MG63 (cell line): ENCODE results near the gene OR51G2. TPM values are rescaled to one million over a fixed set of nuclear protein-coding genes. Genes with fewer than 3 reads are reported as not detected.
"Not testable (repeated sequence)": the region's sequence is repeated elsewhere in the genome, so short reads cannot be mapped to it uniquely, and the experiment has no call there.

Experiments used
- DNase-seq: peaks from one replicate; pipeline ENCODE4 v3.0.0-alpha.2; 2020
- H3K27me3 ChIP-seq: fragments of 250-450 bp; sonication (Bioruptor Pico); 2 replicates; pipeline ENCODE4 v1.5.1; 2020; ENCODE audit warnings: mild to moderate bottlenecking, moderate library complexity
- H3K36me3 ChIP-seq: fragments of 250-450 bp; sonication (Bioruptor Pico); 2 replicates; pipeline ENCODE4 v1.5.1; 2020; ENCODE audit warnings: mild to moderate bottlenecking, moderate library complexity
- H3K4me3 ChIP-seq: fragments of 250-450 bp; sonication (Bioruptor Pico); 2 replicates; pipeline ENCODE4 v1.5.1; 2020; ENCODE audit warnings: mild to moderate bottlenecking, moderate library complexity
- H3K9me3 ChIP-seq: fragments of 250-450 bp; sonication (Bioruptor Pico); 2 replicates; pipeline ENCODE4 v1.5.1; 2020; ENCODE audit warnings: mild to moderate bottlenecking, moderate library complexity
- total RNA-seq: library from RNA; depleted of rRNA; stranded (reverse); fragments of >200 nt; shearing (Covaris generic); gene quantifications from 2 replicates; pipeline ENCODE4 v1.2.3, GENCODE V29; 2014; ENCODE audit warnings: low replicate concordance; rRNA removed

The OR51G2 gene, protein sequence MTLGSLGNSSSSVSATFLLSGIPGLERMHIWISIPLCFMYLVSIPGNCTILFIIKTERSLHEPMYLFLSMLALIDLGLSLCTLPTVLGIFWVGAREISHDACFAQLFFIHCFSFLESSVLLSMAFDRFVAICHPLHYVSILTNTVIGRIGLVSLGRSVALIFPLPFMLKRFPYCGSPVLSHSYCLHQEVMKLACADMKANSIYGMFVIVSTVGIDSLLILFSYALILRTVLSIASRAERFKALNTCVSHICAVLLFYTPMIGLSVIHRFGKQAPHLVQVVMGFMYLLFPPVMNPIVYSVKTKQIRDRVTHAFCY
- not detected in 2 replicates for total RNA-seq

DNA sequence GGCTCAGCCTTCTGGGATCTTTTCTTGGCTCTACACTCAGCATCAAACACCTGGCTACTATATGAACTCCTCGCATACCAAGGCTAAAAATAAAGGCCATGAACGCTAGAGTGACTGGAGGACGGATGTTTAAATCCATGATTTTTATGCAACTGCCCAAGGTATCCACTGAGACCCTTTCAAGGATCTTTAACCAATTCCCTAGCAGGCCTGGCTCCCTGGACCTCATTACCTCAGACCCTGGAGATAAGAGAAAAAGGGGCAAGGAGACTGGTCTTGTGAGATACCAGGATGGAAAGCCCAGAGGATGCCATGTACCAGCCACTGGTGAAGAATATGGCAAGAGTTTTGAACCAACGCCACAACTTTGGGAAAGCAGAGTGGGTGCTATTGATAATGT lies at the start of gene OR51G2:
TSS of gene OR51G2 (minus strand) at position 101 of the 400 bp plus-strand sequence. CDS start 3,687 bp downstream, outside the sequence.
- H3K27me3 ChIP-seq = no peaks in the 10 kb centered on the region
- no peaks in the 10 kb centered on the region for H3K9me3 ChIP-seq
- no peaks in the 10 kb centered on the region for H3K36me3 ChIP-seq
- DNase-seq = no peak
- no peak within 1 kb of the TSS for H3K4me3 ChIP-seq

DNA sequence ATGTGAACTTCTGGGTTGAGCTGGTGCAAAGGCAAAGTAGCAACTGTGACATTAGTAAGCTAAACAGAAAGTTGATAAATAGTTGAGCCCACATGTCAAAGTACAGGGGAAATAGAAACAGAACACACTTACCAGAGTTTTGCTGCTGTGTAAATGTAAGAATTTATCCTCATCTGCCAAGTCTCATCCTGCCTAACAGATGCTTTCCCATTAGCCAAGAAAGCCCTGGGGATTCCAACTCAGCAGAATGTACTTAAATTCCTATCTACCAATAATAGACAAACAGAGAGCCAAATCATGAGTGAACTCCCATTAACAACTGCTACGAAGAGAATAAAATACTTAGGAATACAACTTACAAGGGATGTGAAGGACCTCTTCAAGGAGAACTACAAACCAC lies 43.7 kb upstream of the OR51G2 start:
- no peaks in the 10 kb centered on the region for H3K36me3 ChIP-seq
- peak; percentile 2 for DNase-seq
- H3K4me3 ChIP-seq = no peak overlapping the region
- peaks cover 8% of the 10 kb centered on the region for H3K9me3 ChIP-seq
- no peaks in the 10 kb centered on the region for H3K27me3 ChIP-seq

DNA sequence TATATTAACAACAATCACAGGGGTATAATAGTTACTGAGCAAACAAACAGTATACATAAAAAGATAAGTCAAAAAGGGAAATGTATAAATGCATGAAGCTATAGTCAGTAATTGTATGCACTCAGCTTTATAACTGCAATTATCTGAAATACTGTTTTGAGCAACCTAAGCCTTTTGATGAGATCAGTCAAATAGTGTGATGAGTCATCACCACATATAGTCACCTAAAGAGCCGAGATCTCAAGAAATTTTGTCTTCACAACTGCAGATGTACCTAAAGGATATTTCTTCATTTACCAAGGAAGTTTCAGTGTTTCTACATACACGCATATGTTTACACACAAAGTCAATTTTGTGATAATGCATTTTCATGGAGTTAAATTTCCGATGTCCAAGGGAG lies 41.7 kb upstream of the OR51G2 start:
- no peak for DNase-seq
- Histone ChIP-seq H3K27me3 (no peaks in the 10 kb centered on the region), H3K9me3 (peaks cover 8% of the 10 kb centered on the region), H3K36me3 (no peaks in the 10 kb centered on the region), H3K4me3 (no peak overlapping the region)

DNA sequence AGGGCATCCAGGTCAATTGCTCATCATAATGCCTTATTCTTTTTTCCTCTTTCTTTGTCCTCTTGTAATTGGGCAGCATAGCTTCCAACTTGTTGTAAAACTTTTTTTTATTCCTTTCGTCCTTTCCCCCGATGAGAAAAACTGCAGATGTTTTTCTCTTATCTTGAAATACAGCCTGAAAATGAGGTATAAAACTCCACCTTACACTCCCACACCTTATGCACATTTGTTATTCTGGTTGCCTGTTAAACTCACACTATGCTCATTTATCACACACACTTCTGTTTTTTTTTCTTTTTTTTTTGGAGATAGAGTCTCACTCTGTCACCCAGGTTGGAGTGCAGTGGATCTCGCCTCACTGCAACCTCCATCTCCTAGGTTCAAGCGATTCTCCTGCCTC lies 38.2 kb upstream of the OR51G2 start:
- H3K4me3 ChIP-seq = no peak overlapping the region
- DNase-seq = no peak
- H3K36me3 ChIP-seq = no peaks in the 10 kb centered on the region
- no peaks in the 10 kb centered on the region for H3K27me3 ChIP-seq
- H3K9me3 ChIP-seq = no peaks in the 10 kb centered on the region

DNA sequence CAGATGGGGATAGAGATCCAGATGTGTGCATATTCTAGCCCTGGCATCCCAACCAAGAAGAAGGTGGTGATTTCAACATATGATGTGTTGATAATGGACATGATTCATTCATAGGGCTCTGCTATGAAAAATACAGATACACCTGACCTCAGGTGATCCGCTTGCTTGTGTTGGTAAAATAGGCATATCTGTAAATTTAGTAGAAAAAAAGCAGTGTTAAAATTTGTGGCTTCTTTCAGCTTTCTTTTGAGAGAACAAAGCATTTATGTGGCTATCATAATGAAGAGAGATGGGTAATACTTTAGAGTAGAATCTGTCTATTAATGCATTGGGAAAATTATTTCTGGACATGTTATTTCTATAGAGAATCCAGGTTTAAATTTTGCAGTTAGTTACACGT lies 36.5 kb upstream of the OR51G2 start, which contains the start of gene OR51A2:
TSS of gene OR51A2 (minus strand) at position 101 of the 400 bp plus-strand sequence. CDS start at position 101, 0 bp downstream.
- H3K9me3 ChIP-seq, DNase-seq, H3K4me3 ChIP-seq, H3K36me3 ChIP-seq, H3K27me3 ChIP-seq: not testable (repeated sequence)

DNA sequence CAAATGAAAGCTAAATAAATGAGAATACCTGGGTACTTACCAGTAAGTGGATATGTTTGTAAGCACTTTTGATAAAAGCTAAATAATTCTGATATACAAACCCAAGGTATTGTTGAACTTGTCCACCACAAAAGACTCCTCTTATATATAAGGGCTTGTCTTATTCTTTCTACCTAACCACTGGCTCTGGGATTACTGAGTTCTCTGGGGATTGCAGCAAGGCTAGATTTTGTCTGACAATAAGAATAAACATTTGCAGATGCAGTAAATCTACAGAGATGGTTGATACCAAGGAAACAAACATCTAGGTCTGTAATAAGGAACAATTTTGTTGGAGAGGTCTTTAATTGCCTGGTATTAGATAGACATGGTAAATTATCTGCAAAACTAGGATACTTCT lies 28.4 kb upstream of the OR51G2 start, which contains the start of gene OR51A4:
TSS of gene OR51A4 (minus strand) at position 101 of the 400 bp plus-strand sequence. CDS start 505 bp downstream, outside the sequence.
- no peaks in the 10 kb centered on the region for H3K9me3 ChIP-seq
- no peak within 1 kb of the TSS for H3K4me3 ChIP-seq
- H3K27me3 ChIP-seq = no peaks in the 10 kb centered on the region
- H3K36me3 ChIP-seq = no peaks in the 10 kb centered on the region
- DNase-seq = no peak

DNA sequence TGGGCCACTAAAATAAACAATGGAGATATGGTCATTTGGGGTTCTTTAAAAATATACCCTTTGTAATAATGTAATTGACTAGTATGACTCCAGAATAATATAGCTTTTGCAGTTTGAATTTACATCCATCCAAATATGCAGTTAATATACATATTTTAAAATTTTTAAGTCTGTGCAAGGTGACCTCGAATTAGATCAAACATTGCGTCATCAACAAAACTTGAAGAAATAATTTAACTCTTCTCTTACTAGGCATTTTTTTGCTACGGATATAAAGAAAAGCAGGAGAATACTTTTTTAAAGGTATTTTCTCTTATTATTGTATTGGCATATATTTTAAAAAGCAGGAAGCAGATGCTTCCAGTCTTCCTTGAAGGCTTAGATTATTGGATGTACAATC lies 17.6 kb upstream of the OR51G2 start:
- no peak for DNase-seq
- Histone ChIP-seq H3K27me3 (no peaks in the 10 kb centered on the region), H3K4me3 (no peak overlapping the region), H3K9me3 (no peaks in the 10 kb centered on the region), H3K36me3 (no peaks in the 10 kb centered on the region)

DNA sequence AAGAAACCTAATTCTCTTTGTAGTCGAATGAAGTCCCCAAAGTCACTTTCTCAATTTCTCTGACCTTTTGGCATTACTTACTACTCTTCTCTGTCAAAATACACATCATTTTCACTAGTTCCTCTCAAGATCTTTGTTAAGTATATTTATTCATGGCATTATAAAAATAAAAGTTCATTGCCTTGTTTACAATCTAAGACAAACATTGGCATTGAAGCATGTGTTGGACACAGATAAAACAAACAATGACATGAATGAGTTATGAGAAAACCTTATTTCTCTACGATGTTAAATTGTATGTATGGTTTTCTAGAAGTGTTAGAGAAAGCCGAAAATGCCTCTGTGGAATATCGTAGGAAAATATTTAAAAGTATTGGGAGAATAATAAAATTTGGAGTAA lies 13.6 kb upstream of the OR51G2 start:
- no peak for DNase-seq
- Histone ChIP-seq H3K9me3 (no peaks in the 10 kb centered on the region), H3K36me3 (no peaks in the 10 kb centered on the region), H3K4me3 (no peak overlapping the region), H3K27me3 (no peaks in the 10 kb centered on the region)

DNA sequence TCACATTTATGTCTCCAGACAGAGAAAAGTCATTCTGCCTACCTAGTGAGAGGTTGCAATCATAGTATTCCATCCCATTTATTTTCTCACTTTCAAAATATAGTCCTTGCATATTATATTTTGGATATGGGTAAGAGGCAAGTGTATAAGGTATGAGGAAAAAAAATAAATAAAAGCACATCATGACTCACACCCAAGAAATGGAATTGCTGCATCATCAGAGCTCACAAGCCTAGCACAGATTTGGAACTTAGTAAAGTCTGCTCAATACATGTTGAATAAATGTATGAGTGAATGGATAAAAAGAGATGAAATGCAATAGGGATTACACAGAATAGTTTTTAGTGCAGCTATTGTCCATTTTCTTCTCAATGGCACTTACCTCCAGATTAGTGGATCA lies 7.5 kb upstream of the OR51G2 start:
- H3K4me3 ChIP-seq = no peak overlapping the region
- no peak for DNase-seq
- H3K9me3 ChIP-seq = no peaks in the 10 kb centered on the region
- no peaks in the 10 kb centered on the region for H3K36me3 ChIP-seq
- H3K27me3 ChIP-seq = no peaks in the 10 kb centered on the region

DNA sequence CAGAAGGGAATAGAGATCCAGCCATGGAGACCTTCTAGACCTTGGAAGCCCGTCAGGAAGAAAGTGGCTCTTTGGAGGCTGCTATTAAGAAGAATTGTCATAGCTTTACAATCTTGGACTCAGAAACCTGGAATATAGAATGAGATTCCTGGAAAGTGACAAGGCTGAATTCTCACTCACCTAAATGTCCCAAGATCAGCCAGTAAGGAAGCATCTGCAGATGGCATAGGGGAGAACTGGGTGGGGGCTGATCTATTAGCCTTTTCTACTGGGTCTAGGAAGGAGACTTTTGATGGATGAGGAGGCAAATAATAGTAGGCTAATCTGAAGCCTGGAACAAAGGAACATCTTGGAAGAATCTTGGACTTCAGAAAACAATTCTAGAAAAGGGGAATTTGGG lies 5.1 kb upstream of the OR51G2 start, which contains the start of gene OR51G1:
TSS of gene OR51G1 (minus strand) at position 101 of the 400 bp plus-strand sequence. CDS start at position 101, 0 bp downstream.
- no peaks in the 10 kb centered on the region for H3K9me3 ChIP-seq
- H3K4me3 ChIP-seq = no peak within 1 kb of the TSS
- no peak for DNase-seq
- H3K27me3 ChIP-seq = no peaks in the 10 kb centered on the region
- H3K36me3 ChIP-seq = no peaks in the 10 kb centered on the region

DNA sequence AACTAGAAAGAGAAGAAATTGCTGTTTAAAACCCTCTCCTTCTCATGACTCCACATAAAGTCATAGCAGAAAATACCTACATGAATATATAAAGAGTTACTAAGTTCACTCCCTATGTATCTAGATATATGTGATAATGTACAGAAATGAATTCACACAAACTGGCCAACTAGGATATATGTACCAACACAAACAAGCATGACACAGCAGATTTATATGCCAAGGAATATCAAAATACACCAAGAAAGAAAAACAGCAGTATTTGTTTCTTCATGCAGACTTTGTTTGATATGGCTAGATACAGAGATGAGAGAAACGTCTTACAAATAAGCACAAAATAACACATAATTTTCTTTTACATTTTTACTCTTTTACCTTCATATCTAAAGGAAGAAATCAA lies 3.2 kb upstream of the OR51G2 start:
- Histone ChIP-seq H3K9me3 (no peaks in the 10 kb centered on the region), H3K4me3 (no peak overlapping the region), H3K36me3 (no peaks in the 10 kb centered on the region), H3K27me3 (no peaks in the 10 kb centered on the region)
- DNase-seq = no peak

DNA sequence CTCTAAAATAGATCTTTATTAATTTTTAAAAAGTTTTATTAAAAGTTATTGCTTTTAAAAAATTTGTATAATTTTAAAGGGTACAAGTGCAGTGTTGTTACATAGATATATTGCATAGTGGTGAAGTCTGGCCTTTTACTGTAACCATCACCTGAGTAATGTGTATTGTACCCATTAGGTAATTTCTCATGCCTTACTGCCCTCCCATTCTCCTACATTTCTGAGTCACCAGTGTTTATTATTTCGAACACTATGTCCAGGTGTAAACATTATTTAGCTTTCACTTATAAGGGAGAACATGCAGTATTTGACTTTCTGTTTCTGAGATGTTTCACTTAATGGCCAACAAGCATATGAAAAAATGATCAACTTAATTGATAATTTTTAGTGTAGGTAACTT lies 2.6 kb upstream of the OR51G2 start:
- H3K36me3 ChIP-seq = no peaks in the 10 kb centered on the region
- DNase-seq = no peak
- H3K27me3 ChIP-seq = no peaks in the 10 kb centered on the region
- H3K4me3 ChIP-seq = no peak overlapping the region
- no peaks in the 10 kb centered on the region for H3K9me3 ChIP-seq

DNA sequence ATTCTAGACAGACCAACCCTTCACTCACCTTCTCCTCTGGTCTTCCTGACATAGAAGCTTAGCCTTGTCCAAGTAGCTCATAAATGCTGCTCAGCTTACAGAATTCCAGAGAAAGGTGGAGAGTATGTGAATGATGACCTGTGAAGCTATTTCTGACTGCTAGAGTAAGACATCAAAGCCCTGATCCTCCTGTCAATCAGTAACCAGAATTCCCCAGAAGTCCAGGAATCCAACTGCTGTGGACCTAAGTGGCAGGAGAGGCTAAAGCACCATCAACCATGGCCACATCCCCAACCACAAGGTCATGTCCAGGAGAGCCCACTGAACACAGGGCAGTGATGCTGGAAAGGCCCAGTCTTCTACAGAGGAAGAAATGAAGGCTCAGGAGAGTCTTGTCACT lies 2.6 kb downstream of the OR51G2 start:
- H3K9me3 ChIP-seq = no peaks in the 10 kb centered on the region
- no peak overlapping the region for H3K4me3 ChIP-seq
- no peaks in the 10 kb centered on the region for H3K27me3 ChIP-seq
- no peaks in the 10 kb centered on the region for H3K36me3 ChIP-seq
- DNase-seq = no peak

DNA sequence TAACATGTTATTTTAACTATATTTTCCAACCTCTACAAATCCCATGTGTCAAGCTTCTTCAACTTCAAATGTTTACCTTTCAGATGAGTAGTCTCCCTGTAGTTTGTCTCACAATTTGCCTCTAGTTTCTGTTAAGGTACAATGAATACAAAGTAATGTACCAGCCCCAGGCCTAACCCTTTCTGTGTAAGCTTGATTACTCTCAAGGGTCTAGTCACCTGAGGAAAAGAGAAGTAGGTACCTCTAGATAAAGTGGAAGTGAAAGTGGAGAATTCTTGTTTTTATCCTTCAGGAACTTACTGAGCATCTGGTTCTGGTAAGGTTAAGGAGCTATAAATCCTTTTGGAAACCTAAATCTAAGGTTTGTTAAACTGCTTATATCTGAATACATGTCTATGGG lies 15.7 kb downstream of the OR51G2 start, which contains the start of gene OR51A7:
TSS of gene OR51A7 (plus strand) at position 300 of the 400 bp plus-strand sequence. CDS start 3,587 bp downstream, outside the sequence.
- no peaks in the 10 kb centered on the region for H3K36me3 ChIP-seq
- H3K4me3 ChIP-seq = no peak within 1 kb of the TSS
- no peak for DNase-seq
- no peaks in the 10 kb centered on the region; the same call in 1 of the 2 replicates for H3K9me3 ChIP-seq
- H3K27me3 ChIP-seq = no peaks in the 10 kb centered on the region

DNA sequence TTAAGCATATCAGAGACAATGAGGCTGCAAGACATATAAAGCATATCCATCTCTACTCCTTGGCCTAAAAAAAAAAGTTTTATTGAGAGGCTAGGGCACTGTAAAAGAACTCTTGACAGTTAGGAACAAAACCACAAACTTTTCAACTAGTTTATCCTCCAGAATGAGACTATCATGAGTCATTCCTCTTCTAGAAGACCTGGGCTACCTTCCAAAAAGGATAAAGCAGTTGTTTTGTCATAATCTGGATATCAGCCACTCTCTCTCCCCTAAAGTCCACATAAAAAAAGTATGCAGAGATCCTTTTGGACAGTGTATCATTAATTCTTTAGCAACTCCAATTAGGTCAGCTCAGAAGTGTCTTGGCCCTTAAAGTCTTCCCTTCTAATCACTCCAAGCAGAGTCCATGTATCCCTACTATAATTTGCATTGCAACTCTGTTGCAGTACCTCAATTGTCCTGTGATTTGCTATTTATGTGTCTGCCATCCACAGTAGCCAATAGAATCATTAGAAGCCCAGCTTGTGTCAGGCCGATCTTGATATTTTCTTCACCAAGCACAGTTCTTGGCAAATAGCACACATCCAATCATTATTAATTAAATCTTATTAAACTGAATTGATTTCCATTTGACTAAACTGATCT lies 27.0 kb downstream of the OR51G2 start:
- Histone ChIP-seq H3K4me3 (no peak overlapping the region), H3K36me3 (no peaks in the 10 kb centered on the region), H3K27me3 (no peaks in the 10 kb centered on the region), H3K9me3 (no peaks in the 10 kb centered on the region)
- DNase-seq = no peak

DNA sequence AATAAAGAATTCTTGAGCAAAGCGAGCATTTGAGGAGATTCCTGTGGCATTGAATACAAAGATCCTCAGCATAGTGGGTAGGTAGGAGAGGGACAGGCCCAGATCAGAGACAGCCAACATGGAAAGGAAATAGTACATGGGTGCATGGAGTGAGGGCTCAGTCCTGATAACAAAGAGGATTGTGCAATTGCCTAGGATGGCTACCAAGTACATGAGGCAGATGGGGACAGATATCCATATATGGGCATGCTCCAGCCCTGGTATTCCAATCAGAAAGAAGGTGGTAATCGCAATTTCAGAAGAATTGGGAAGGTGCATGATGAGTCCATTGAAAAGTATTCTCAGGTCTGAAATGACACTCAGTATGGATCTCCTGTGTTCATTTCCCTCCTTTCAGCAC lies 28.9 kb downstream of the OR51G2 start:
- H3K4me3 ChIP-seq = no peak overlapping the region
- H3K36me3 ChIP-seq = no peaks in the 10 kb centered on the region
- no peak for DNase-seq
- H3K9me3 ChIP-seq = no peaks in the 10 kb centered on the region
- no peaks in the 10 kb centered on the region for H3K27me3 ChIP-seq

DNA sequence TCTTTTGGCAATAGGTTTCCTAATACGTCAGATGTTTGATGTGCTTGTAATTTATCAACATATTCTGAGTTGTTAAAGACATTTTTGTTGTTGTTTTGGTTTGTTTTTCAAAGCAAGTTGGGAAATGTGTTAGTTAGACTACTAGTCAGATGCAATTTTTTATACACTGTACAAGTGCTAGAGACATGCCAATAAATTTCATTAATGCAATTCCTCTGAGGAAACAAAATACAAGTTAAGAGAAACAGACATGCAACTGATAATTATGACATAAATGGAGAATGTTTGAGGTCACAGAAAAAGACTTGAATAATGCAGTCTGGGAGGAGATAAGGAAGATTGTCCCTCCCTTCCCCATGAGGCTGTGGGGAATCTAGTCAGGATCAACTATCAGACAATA lies 31.6 kb downstream of the OR51G2 start:
- Histone ChIP-seq H3K36me3 (no peaks in the 10 kb centered on the region), H3K27me3 (no peaks in the 10 kb centered on the region), H3K4me3 (no peak overlapping the region), H3K9me3 (no peaks in the 10 kb centered on the region)
- no peak for DNase-seq

DNA sequence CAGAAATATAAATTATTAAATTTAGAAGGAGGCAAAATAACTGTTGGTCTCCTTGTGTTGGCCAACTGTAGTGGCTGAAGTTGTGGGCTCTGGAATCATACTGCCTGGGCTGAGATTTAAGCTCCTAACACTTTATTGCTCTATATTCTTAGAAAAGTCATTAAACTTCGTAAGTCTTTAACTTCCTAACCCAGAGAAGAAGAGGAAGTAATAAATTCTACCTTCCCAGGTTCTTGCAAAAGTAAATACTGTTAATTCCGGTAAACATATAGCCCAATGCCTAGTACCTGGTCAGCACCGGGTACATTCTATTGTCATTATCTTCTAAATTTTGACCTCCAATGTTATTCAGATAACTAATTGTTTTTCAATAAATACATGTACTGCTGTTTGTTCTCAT lies 33.0 kb downstream of the OR51G2 start:
- no peak for DNase-seq
- H3K9me3 ChIP-seq = no peaks in the 10 kb centered on the region
- H3K4me3 ChIP-seq = no peak overlapping the region
- H3K27me3 ChIP-seq = no peaks in the 10 kb centered on the region
- no peaks in the 10 kb centered on the region for H3K36me3 ChIP-seq
